ENCODE results near the gene IP6K2.
A peak's percentile ranks its signal among the peaks of the same experiment; 100 is the strongest.

The IP6K2 gene

GRCh38 chr3:48662753-48663488 lies 54.1 kb downstream of the IP6K2 start, which contains the start of gene CELSR3:
Gene CELSR3, minus strand, starts transcription at chr3:48662886. Its CDS starts 252 bp downstream, at chr3:48662634.
- DNase-seq = peak; percentile 90

- DNase-seq = no peak
These were observed 54.8 kb downstream of the IP6K2 start for GRCh38 chr3:48662145-48662752.

GRCh38 chr3:48661501-48662144 lies 55.4 kb downstream of the IP6K2 start:
- DNase-seq = peak; percentile 93

DNA sequence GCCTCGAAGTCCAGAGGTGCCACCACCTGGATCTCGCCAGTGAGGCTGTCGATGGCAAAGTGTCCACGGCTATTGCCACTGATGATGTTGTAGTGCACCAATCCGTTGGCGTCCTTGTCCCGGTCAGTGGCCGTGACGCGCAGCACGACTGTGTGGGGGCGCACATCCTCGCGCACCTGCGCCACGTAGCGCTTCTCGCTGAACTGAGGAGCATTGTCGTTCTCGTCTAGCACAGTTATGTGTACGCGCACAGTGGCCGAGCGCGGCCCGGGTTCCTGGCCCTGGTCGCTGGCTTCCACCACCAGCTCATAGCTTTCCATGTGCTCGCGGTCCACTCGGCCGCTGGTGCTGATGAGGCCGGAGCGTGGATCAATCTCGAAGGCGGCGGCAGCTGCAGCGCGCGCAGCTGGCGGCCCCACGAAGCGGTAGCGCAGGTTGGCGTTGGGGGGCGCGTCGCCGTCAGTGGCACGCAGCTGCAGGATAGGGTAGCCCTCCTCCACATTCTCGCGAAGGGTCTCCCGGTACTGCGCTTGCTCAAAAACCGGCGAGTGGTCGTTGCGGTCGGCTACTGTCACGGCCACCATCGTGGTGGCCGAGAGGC lies 56.1 kb downstream of the IP6K2 start:
- no peak for DNase-seq

- DNase-seq = peak; percentile 75
These were observed 60.2 kb downstream of the IP6K2 start for GRCh38 chr3:48656841-48657281.

- DNase-seq = peak; percentile 94
These were observed 60.8 kb downstream of the IP6K2 start for GRCh38 chr3:48656061-48656840.

DNA sequence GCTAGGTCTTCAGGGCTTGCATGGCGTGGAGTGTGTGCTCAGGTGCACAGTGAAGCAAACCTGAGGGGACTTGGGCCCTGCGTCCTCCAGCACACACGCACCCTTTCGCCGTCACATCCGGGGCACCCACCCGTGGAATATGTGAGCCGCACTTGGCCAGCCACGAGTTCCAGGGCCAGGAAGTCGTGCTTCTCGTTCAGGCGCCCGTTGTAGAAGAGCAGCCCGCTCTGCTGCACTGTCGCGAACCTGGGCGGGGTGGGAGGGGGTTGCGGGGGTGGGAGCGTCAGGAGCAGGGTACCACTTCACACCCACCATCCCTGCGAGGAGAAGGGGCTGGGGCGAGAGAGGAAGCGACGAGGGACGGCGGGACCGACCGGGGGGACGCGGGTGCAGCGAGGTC lies 61.4 kb downstream of the IP6K2 start:
- peak; percentile 85 for DNase-seq

DNA sequence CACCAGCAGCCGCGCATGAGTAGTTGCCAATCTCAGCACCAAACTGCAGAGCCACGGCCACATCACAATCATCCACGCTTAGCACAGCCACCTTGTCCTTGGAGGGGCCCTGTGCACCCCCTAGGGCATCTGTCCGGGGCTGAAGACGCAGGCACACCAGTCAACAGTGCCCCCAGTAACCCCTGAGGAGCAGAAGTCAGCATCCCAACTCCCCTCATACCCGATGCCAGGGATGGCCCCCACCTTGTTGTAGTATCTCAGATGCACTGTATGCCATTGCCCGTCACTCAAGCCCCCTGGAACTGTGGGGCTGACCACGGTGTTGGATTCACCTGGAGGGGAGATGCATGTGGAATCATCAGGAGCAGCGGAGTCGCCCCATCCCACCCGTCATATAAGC lies 62.0 kb downstream of the IP6K2 start:
- DNase-seq = no peak

GRCh38 chr3:48652923-48653715 lies 63.9 kb downstream of the IP6K2 start:
- no peak for DNase-seq

GRCh38 chr3:48651771-48652170 lies 65.2 kb downstream of the IP6K2 start:
- no peak for DNase-seq

DNA sequence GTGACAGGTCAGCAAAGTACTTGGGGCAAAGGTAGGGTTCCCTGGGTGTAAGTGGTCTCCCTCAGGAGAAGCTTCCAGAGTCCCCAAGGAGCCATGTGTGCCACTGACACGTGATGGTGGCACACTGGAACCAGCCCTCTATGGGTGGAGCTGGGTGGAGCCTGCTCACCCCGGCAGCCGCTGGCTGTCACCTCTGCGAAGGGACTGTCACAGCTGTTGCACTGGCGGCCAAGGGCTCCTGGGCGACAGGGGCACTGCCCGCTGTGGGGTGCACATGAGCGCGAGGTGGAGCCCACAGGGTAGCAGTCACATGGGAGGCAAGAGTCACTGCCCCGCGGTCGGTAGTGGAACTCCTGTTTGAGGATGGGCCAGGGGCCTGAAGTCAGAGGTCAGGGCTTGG lies 66.3 kb downstream of the IP6K2 start:
- no peak for DNase-seq

DNA sequence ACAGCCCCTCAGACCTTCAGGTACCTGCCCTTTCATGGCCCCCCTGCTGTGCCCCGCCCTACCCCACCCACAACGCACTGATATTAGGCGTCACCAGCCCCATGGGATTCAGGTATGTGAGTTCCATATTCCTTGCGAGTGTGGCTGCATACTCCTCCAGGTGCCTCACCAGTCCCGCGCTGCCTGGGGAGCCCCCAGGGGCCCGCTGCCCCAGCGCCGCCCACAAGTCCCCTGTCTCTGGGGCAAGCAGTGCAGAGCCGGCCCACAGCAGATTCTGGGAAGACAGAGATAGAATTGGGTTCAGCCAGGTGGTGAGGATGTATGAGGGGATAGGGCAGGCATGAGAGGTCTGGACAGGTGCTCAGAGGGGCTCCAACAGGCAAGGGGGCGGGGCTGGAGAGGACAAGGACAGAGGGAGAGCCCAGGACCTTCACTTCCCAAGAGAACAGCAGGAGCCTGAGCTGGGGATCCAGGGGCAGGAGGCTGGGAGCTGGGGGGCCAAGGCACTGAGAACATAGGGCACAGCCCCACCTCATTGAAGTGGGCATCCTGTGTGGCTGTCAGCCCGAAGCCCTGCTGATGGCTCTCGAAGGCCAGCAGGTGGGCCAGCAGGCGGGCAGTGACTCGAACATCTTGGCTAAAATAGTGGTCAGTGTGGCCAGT lies 68.7 kb downstream of the IP6K2 start:
- no peak for DNase-seq

DNA sequence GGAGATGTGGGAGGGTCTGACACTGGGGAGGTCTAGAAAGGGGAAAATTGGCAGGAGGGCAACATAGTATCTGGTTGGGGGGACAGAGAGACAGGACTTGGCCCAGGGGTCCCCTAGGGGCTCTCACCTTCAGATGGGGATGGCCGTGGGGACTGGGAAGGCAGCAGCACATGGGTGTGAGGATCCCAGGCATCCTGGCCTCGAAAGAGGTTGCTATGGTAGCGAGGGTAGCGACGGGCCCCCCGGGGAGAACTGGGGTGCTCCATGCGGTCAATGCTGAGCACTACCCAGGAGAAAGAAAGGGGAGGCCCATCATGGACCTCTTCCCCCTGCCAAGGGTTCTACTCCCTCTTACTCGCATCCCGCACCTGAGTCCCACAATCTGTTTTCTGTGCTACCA lies 69.3 kb downstream of the IP6K2 start:
- no peak for DNase-seq

GRCh38 chr3:48644898-48645760 lies 71.9 kb downstream of the IP6K2 start:
- DNase-seq = no peak

DNA sequence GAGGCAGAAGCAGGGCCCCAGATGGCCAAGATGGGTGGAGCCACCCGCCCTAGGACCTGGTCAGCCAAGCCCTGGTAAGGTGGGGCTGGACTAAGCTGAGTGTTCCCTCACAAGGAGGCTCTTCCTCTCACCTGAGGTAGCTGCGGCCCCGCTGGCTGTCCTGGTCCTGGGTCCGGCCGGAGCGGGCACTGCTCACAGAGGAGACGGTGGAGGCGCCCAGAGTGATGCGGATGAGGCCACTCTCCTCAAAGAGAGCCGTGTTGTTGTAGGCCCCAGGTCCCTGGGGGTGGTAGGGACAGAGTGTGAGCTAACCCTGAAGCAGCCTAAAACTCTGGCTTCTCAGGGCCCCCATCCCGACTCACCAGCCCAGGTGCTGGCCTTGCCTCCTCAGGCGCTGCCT lies 74.4 kb downstream of the IP6K2 start:
- DNase-seq = no peak

- DNase-seq = no peak
These were observed 75.6 kb downstream of the IP6K2 start for GRCh38 chr3:48641396-48641795.

GRCh38 chr3:48639944-48640606 lies 76.9 kb downstream of the IP6K2 start:
- no peak for DNase-seq

Measured in activated effector memory CD4-positive, alpha-beta T cell treated with anti-CD3 and anti-CD28 coated beads, Interleukin-2, amount 50 U/mL, for 16 hours (primary cell).